H9 (cell line): ENCODE measurements around the gene SERF2. TPM values are rescaled to one million over a fixed set of nuclear protein-coding genes. Genes with fewer than 3 reads are reported as not detected.

Experiments
- DNase-seq: peaks from one replicate; pipeline ENCODE4 v3.0.0-alpha.2; 2017
- H2AFZ ChIP-seq: one replicate; pipeline ENCODE4 v1.6.1; 2013; ENCODE audit warnings: mild to moderate bottlenecking, low read length, control low read depth, moderate library complexity
- H2AK5ac ChIP-seq: 2 replicates; pipeline ENCODE4 v1.6.1; 2013; ENCODE audit warnings: low read length, control low read depth, mixed read lengths; ENCODE audit not compliant: insufficient read length
- H2BK120ac ChIP-seq: one replicate; pipeline ENCODE4 v1.6.1; 2013; ENCODE audit warnings: low read depth, mild to moderate bottlenecking, low read length, control low read depth, inconsistent platforms; ENCODE audit not compliant: poor library complexity, severe bottlenecking
- H2BK12ac ChIP-seq: 2 replicates; pipeline ENCODE4 v1.6.1; 2013; ENCODE audit warnings: low read length, control low read depth, mixed read lengths, low read depth; ENCODE audit not compliant: insufficient read length
- H2BK15ac ChIP-seq: 2 replicates; pipeline ENCODE4 v1.6.1; 2013; ENCODE audit warnings: low read depth, low read length, control low read depth
- H2BK20ac ChIP-seq: one replicate; pipeline ENCODE4 v1.6.1; 2013; ENCODE audit warnings: low read depth, mild to moderate bottlenecking, low read length, control low read depth, inconsistent platforms; ENCODE audit not compliant: poor library complexity, severe bottlenecking
- H2BK5ac ChIP-seq: 2 replicates; pipeline ENCODE4 v1.6.1; 2013; ENCODE audit warnings: low read length, control low read depth, mixed read lengths; ENCODE audit not compliant: insufficient read length
- H3K14ac ChIP-seq: 2 replicates; pipeline ENCODE4 v1.6.1; 2013; ENCODE audit warnings: low read length, control low read depth; ENCODE audit not compliant: insufficient read depth
- H3K18ac ChIP-seq: 2 replicates; pipeline ENCODE4 v1.6.1; 2013; ENCODE audit warnings: low read depth, mild to moderate bottlenecking, mixed read lengths, low read length, control low read depth; ENCODE audit not compliant: insufficient read length
- H3K23ac ChIP-seq: 2 replicates; pipeline ENCODE4 v1.6.1; 2013; ENCODE audit warnings: low read length, control low read depth, mixed read lengths, low read depth; ENCODE audit not compliant: insufficient read length
- H3K23me2 ChIP-seq: 2 replicates; pipeline ENCODE4 v1.6.1; 2013; ENCODE audit warnings: low read depth, mild to moderate bottlenecking, mixed read lengths, low read length, control low read depth; ENCODE audit not compliant: insufficient read length, poor library complexity, severe bottlenecking
- H3K27ac ChIP-seq: 2 replicates; pipeline ENCODE4 v1.5.1; 2013; ENCODE audit warnings: low read length, control low read depth, mixed read lengths, low read depth; ENCODE audit not compliant: insufficient read length
- H3K27me3 ChIP-seq: 2 replicates; pipeline ENCODE4 v1.6.1; 2013; ENCODE audit warnings: low read length, control low read depth, inconsistent platforms; ENCODE audit not compliant: insufficient read depth
- H3K4ac ChIP-seq: 2 replicates; pipeline ENCODE4 v1.6.1; 2013; ENCODE audit warnings: low read depth, mild to moderate bottlenecking, control low read depth, inconsistent platforms, low read length, moderate library complexity
- H3K4me1 ChIP-seq: 2 replicates; pipeline ENCODE4 v1.6.1; 2013; ENCODE audit warnings: low read length, control low read depth, inconsistent platforms; ENCODE audit not compliant: insufficient read depth
- H3K4me2 ChIP-seq: 2 replicates; pipeline ENCODE4 v1.6.1; 2013; ENCODE audit warnings: low read length, control low read depth, mixed read lengths; ENCODE audit not compliant: insufficient read length, insufficient read depth
- H3K56ac ChIP-seq: 2 replicates; pipeline ENCODE4 v1.6.1; 2013; ENCODE audit warnings: low read depth, mild to moderate bottlenecking, mixed read lengths, low read length, control low read depth; ENCODE audit not compliant: insufficient read length
- H3K79me1 ChIP-seq: 2 replicates; pipeline ENCODE4 v1.6.1; 2013; ENCODE audit warnings: low read depth, mild to moderate bottlenecking, moderate library complexity, low read length, control low read depth, inconsistent platforms; ENCODE audit not compliant: insufficient read depth, poor library complexity, severe bottlenecking
- H3K79me2 ChIP-seq: 2 replicates; pipeline ENCODE4 v1.6.1; 2013; ENCODE audit warnings: low read length, control low read depth, inconsistent platforms; ENCODE audit not compliant: insufficient read depth
- H3K9ac ChIP-seq: 2 replicates; pipeline ENCODE4 v1.6.1; 2013; ENCODE audit warnings: low read length, control low read depth, mixed read lengths; ENCODE audit not compliant: insufficient read length; ENCODE audit errors: extremely low read depth
- H3K9me3 ChIP-seq: one replicate; pipeline ENCODE4 v1.6.1; 2013; ENCODE audit warnings: low read depth, low read length, inconsistent platforms; ENCODE audit not compliant: control insufficient read depth
- H3T11ph ChIP-seq: one replicate; pipeline ENCODE4 v1.6.1; 2013; ENCODE audit warnings: mild to moderate bottlenecking, low read length, control low read depth, inconsistent platforms
- H4K20me1 ChIP-seq: one replicate; pipeline ENCODE4 v1.6.1; 2013; ENCODE audit not compliant: control insufficient read depth, insufficient read length, insufficient read depth
- H4K5ac ChIP-seq: 2 replicates; pipeline ENCODE4 v1.6.1; 2013; ENCODE audit warnings: low read depth, mild to moderate bottlenecking, mixed read lengths, low read length, control low read depth; ENCODE audit not compliant: insufficient read length
- H4K8ac ChIP-seq: replicated peaks from 2 replicates; pipeline ENCODE4 v1.6.1; 2013; ENCODE audit warnings: low read length, control low read depth, mixed read lengths, low read depth; ENCODE audit not compliant: insufficient read length
- H4K91ac ChIP-seq: 2 replicates; pipeline ENCODE4 v1.6.1; 2013; ENCODE audit warnings: low read depth, mild to moderate bottlenecking, moderate library complexity, mixed read lengths, low read length, control low read depth; ENCODE audit not compliant: insufficient read length
- H3K27ac Mint-ChIP-seq, 3 experiments: 2 replicates in 2 of 3; 3 replicates in 1 of 3; pipeline ENCODE4 v1.8.0; 2020 to 2021; ENCODE audit warnings: mixed read lengths in 3 of 3, mild to moderate bottlenecking in 1 of 3, moderate library complexity in 1 of 3
- H3K27me3 Mint-ChIP-seq: 2 replicates; pipeline ENCODE4 v1.8.0; 2021; ENCODE audit warnings: low read depth, mild to moderate bottlenecking, moderate library complexity, mixed read lengths
- H3K36me3 Mint-ChIP-seq, 3 experiments: 2 replicates in 2 of 3; 3 replicates in 1 of 3; pipeline ENCODE4 v1.8.0; 2020 to 2021; ENCODE audit warnings: low read depth in 3 of 3, mixed read lengths in 3 of 3; ENCODE audit not compliant: insufficient read depth in 1 of 3
- H3K4me1 Mint-ChIP-seq, 2 experiments: 2 replicates each; pipeline ENCODE4 v1.8.0; 2020; ENCODE audit warnings: mixed read lengths in 2 of 2
- H3K4me3 Mint-ChIP-seq, 2 experiments: 2 replicates in 1 of 2; 3 replicates in 1 of 2; pipeline ENCODE4 v1.8.0; 2020 to 2021; ENCODE audit warnings: mild to moderate bottlenecking in 2 of 2, mixed read lengths in 2 of 2, moderate library complexity in 1 of 2
- H3K9me3 Mint-ChIP-seq, 2 experiments: 2 replicates in 1 of 2; 3 replicates in 1 of 2; pipeline ENCODE4 v1.8.0; 2020; ENCODE audit warnings: mild to moderate bottlenecking in 2 of 2, mixed read lengths in 2 of 2, moderate library complexity in 1 of 2
- WGBS: extraction: QIAGEN DNeasy Blood & Tissue Kit; methylation state at CpG from one replicate; pipeline ENCODE4 v1.1.7; 2013; ENCODE audit warnings: missing lambda C conversion rate, low lambda C conversion rate, mixed read lengths; ENCODE audit not compliant: insufficient read length; ENCODE audit errors: extremely low coverage; 5-methylcytosine and 5-hydroxymethylcytosine counted together
- total RNA-seq: library from RNA; stranded (reverse); gene quantifications from 2 replicates; pipeline ENCODE4 v1.2.1, GENCODE V29; 2021
- TF ChIP-seq, protein P1 (sequence below): fragments of 200-600 bp; sonication (generic); conservative IDR thresholded peaks from 3 replicates; pipeline ENCODE4 v1.8.0; 2021; ENCODE audit warnings: antibody characterized with exemption, mild to moderate bottlenecking

Gene SERF2
- total RNA-seq, 1 experiment from 2014 or later, result 819 TPM

DNA sequence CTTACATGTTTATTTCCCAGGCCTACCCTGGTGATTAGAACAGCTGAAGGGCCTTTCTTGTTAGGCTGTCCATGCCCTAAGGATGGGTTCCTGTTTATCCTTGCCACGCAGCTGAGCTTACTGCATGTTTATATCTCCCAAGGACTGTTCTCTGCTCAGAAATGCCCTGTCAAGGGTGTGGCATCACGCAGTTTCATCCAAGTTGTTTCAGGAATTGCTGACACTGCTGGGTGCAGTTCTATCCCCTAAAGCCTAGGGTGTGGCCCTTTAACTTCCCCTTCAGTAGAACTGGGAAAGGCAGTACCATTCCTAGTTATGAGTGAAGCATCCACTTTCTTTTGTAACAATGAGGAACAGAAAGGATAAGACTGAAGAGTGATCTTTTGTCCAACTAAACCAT lies 20.3 kb upstream of the SERF2 start:
- Histone ChIP-seq H4K20me1 (no peaks in the 10 kb centered on the region), H3K79me1 (no peaks in the 10 kb centered on the region), H3K27me3 (no peaks in the 10 kb centered on the region), H3K9ac (no peak overlapping the region), H3K27ac (no peak overlapping the region), H3K23me2 (peaks cover 9% of the 10 kb centered on the region), H2BK12ac (no peak overlapping the region), H3K4me1 (no peaks in the 10 kb centered on the region; the same call in 1 of the 2 replicates), H2BK5ac (no peak overlapping the region), H2BK15ac (no peak overlapping the region), H3K23ac (no peak overlapping the region), H2BK20ac (no peak overlapping the region), H2AK5ac (no peak overlapping the region), H4K91ac (no peak overlapping the region), H3K14ac (no peak overlapping the region), H2BK120ac (no peak overlapping the region), H3K56ac (no peak overlapping the region), H4K5ac (no peak overlapping the region), H3K79me2 (no peaks in the 10 kb centered on the region), H3K4ac (no peak overlapping the region), H3T11ph (no peak overlapping the region), H3K9me3 (no peaks in the 10 kb centered on the region), H3K18ac (no peak overlapping the region), H4K8ac (no peak overlapping the region), H3K4me2 (no peak overlapping the region), H2AFZ (no peak overlapping the region)
- TF ChIP-seq, protein P1, sequence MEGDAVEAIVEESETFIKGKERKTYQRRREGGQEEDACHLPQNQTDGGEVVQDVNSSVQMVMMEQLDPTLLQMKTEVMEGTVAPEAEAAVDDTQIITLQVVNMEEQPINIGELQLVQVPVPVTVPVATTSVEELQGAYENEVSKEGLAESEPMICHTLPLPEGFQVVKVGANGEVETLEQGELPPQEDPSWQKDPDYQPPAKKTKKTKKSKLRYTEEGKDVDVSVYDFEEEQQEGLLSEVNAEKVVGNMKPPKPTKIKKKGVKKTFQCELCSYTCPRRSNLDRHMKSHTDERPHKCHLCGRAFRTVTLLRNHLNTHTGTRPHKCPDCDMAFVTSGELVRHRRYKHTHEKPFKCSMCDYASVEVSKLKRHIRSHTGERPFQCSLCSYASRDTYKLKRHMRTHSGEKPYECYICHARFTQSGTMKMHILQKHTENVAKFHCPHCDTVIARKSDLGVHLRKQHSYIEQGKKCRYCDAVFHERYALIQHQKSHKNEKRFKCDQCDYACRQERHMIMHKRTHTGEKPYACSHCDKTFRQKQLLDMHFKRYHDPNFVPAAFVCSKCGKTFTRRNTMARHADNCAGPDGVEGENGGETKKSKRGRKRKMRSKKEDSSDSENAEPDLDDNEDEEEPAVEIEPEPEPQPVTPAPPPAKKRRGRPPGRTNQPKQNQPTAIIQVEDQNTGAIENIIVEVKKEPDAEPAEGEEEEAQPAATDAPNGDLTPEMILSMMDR, result no peak
- no peak overlapping the region for H3K4me3 Mint-ChIP-seq
- WGBS, result no CpG with 5 or more reads among the region's 2 CpGs
- H3K4me1 Mint-ChIP-seq, result peaks cover 12% of the 10 kb centered on the region in 2 experiments
- H3K27me3 Mint-ChIP-seq, result no peaks in the 10 kb centered on the region; the same call in 1 of the 2 replicates
- H3K27ac Mint-ChIP-seq, result no peak overlapping the region
- DNase-seq, result no peak
- no peaks in the 10 kb centered on the region for H3K9me3 Mint-ChIP-seq
- H3K36me3 Mint-ChIP-seq, result peaks cover 42 to 78% (median 59%) of the 10 kb centered on the region in 3 experiments; a peak in 6 of 7 replicates
